ENCODE results near the gene CHST11.

Gene CHST11

GRCh38 chr12:104529130-104529874, 72.6 kb downstream of the CHST11 start:
- H3K27me3 ChIP-seq (ENCODE audit: control insufficient read depth, insufficient read depth, low read length): no peaks in the 10 kb centered on the region
- no peaks in the 10 kb centered on the region for H3K9me3 ChIP-seq (ENCODE audit: control insufficient read depth, low read length)
- no peak overlapping the region for H3K4me3 ChIP-seq (ENCODE audit: low read length)
- peaks cover 1% of the 10 kb centered on the region for H3K4me1 ChIP-seq (ENCODE audit: control insufficient read depth, insufficient read depth, low read length)
- no peak overlapping the region for H3K9ac ChIP-seq (ENCODE audit: low read length)
- no peaks in the 10 kb centered on the region for H3K36me3 ChIP-seq (ENCODE audit: control insufficient read depth, insufficient read depth, low read length)

DNA sequence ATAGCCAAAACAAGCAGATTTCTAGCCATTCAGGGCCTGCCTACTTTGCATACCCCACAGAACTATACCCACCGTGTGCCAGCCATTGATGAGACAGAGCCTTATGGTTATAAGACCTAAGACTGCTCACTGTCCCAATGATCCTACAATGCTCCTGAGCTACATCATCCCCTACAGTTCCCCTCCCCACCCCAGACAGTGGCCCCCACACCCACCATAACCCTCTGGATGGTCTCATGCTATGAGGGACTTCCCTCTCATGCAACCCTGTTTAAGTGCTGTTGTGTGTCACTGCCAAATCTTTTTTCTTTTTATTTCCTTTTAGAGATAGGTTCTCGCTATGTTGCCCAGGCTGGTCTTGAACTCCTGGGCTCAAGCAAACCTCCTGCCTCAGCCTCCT, 75.9 kb downstream of the CHST11 start:
- H3K36me3 ChIP-seq (ENCODE audit: control insufficient read depth, insufficient read depth, low read length): no peaks in the 10 kb centered on the region
- H3K4me1 ChIP-seq (ENCODE audit: control insufficient read depth, insufficient read depth, low read length): no peaks in the 10 kb centered on the region
- no peak overlapping the region for H3K9ac ChIP-seq (ENCODE audit: low read length)
- H3K4me3 ChIP-seq (ENCODE audit: low read length): no peak overlapping the region
- H3K9me3 ChIP-seq (ENCODE audit: control insufficient read depth, low read length): no peaks in the 10 kb centered on the region
- no peaks in the 10 kb centered on the region for H3K27me3 ChIP-seq (ENCODE audit: control insufficient read depth, insufficient read depth, low read length)

DNA sequence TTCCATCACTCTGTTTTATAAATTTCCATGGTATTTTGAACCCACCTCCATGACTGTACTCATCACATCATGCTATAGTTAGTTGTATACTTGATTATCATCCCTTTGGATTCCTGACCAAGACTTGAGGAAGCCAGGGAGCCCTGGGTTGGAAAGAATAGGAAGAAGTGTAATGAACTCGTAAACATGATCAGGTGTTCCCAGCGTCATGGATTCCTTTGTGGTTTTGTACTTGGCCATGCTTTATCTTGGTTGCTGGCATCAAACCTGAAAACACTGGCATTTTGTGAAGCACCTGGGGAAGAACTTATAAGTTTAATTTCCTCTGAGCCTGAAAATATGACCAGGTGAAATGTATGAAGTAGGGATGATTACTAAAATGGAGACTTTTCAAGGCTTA, 76.4 kb downstream of the CHST11 start:
- Histone ChIP-seq H3K27me3 (ENCODE audit: control insufficient read depth, insufficient read depth, low read length) (no peaks in the 10 kb centered on the region), H3K4me1 (ENCODE audit: control insufficient read depth, insufficient read depth, low read length) (no peaks in the 10 kb centered on the region), H3K36me3 (ENCODE audit: control insufficient read depth, insufficient read depth, low read length) (no peaks in the 10 kb centered on the region), H3K9me3 (ENCODE audit: control insufficient read depth, low read length) (no peaks in the 10 kb centered on the region), H3K9ac (ENCODE audit: low read length) (no peak overlapping the region), H3K4me3 (ENCODE audit: low read length) (no peak overlapping the region)

GRCh38 chr12:104534162-104534856, 77.6 kb downstream of the CHST11 start:
- Histone ChIP-seq H3K9ac (ENCODE audit: low read length) (no peak overlapping the region), H3K36me3 (ENCODE audit: control insufficient read depth, insufficient read depth, low read length) (no peaks in the 10 kb centered on the region), H3K4me3 (ENCODE audit: low read length) (no peak overlapping the region), H3K27me3 (ENCODE audit: control insufficient read depth, insufficient read depth, low read length) (no peaks in the 10 kb centered on the region), H3K4me1 (ENCODE audit: control insufficient read depth, insufficient read depth, low read length) (no peaks in the 10 kb centered on the region), H3K9me3 (ENCODE audit: control insufficient read depth, low read length) (no peaks in the 10 kb centered on the region)

DNA sequence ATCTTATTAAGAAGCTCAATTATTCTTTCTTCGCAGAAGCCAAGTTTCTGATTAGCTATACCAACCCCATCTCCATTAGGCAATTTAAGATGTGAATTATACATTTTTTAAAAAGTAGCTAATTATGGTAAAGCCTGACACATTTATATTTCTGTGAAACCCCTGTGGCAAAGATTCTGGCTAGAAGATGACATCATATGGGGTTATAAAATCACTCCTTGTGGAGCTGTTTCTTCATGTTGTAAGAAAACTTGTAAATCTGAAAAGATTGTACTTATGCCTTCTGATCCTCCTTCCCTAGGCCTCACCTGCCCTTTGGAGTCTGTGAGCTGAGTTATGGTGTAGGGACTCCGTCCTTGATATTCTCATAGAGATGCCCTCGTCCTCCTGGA, 78.1 kb downstream of the CHST11 start:
- no peaks in the 10 kb centered on the region for H3K27me3 ChIP-seq (ENCODE audit: control insufficient read depth, insufficient read depth, low read length)
- H3K36me3 ChIP-seq (ENCODE audit: control insufficient read depth, insufficient read depth, low read length): no peaks in the 10 kb centered on the region
- no peaks in the 10 kb centered on the region for H3K4me1 ChIP-seq (ENCODE audit: control insufficient read depth, insufficient read depth, low read length)
- H3K9me3 ChIP-seq (ENCODE audit: control insufficient read depth, low read length): no peaks in the 10 kb centered on the region
- no peak overlapping the region for H3K4me3 ChIP-seq (ENCODE audit: low read length)
- H3K9ac ChIP-seq (ENCODE audit: low read length): no peak overlapping the region

DNA sequence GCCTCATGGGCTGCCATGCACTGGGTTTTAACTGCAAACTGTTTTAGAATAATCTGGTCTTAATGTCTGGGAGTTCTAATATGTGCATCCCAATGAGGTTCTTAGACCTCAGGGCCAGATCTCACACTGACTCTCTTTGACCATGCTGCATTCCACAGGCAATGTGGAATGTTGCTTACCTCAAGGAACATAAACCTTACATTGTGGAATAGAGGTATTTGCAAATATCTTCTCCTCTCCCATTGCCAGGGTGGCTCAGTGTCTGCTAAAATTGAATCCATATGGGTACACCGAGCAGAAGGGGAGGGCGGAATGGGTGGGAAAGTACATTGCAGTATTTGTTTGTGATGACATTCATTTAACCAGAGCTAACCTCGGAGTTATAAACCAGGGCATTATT, 78.6 kb downstream of the CHST11 start:
- no peak overlapping the region for H3K4me3 ChIP-seq (ENCODE audit: low read length)
- H3K9ac ChIP-seq (ENCODE audit: low read length): no peak overlapping the region
- no peaks in the 10 kb centered on the region for H3K9me3 ChIP-seq (ENCODE audit: control insufficient read depth, low read length)
- no peaks in the 10 kb centered on the region for H3K4me1 ChIP-seq (ENCODE audit: control insufficient read depth, insufficient read depth, low read length)
- no peaks in the 10 kb centered on the region for H3K36me3 ChIP-seq (ENCODE audit: control insufficient read depth, insufficient read depth, low read length)
- no peaks in the 10 kb centered on the region for H3K27me3 ChIP-seq (ENCODE audit: control insufficient read depth, insufficient read depth, low read length)

- no peaks in the 10 kb centered on the region for H3K36me3 ChIP-seq (ENCODE audit: control insufficient read depth, insufficient read depth, low read length)
- H3K27me3 ChIP-seq (ENCODE audit: control insufficient read depth, insufficient read depth, low read length): no peaks in the 10 kb centered on the region
- H3K4me1 ChIP-seq (ENCODE audit: control insufficient read depth, insufficient read depth, low read length): no peaks in the 10 kb centered on the region
- no peaks in the 10 kb centered on the region for H3K9me3 ChIP-seq (ENCODE audit: control insufficient read depth, low read length)
- H3K4me3 ChIP-seq (ENCODE audit: low read length): no peak overlapping the region
- no peak overlapping the region for H3K9ac ChIP-seq (ENCODE audit: low read length)
Observed at GRCh38 chr12:104536841-104537240, 80.1 kb downstream of the CHST11 start.

GRCh38 chr12:104538056-104538455, 81.3 kb downstream of the CHST11 start:
- Histone ChIP-seq H3K27me3 (ENCODE audit: control insufficient read depth, insufficient read depth, low read length) (no peaks in the 10 kb centered on the region), H3K4me1 (ENCODE audit: control insufficient read depth, insufficient read depth, low read length) (no peaks in the 10 kb centered on the region), H3K9me3 (ENCODE audit: control insufficient read depth, low read length) (no peaks in the 10 kb centered on the region), H3K4me3 (ENCODE audit: low read length) (no peak overlapping the region), H3K36me3 (ENCODE audit: control insufficient read depth, insufficient read depth, low read length) (no peaks in the 10 kb centered on the region), H3K9ac (ENCODE audit: low read length) (no peak overlapping the region)

DNA sequence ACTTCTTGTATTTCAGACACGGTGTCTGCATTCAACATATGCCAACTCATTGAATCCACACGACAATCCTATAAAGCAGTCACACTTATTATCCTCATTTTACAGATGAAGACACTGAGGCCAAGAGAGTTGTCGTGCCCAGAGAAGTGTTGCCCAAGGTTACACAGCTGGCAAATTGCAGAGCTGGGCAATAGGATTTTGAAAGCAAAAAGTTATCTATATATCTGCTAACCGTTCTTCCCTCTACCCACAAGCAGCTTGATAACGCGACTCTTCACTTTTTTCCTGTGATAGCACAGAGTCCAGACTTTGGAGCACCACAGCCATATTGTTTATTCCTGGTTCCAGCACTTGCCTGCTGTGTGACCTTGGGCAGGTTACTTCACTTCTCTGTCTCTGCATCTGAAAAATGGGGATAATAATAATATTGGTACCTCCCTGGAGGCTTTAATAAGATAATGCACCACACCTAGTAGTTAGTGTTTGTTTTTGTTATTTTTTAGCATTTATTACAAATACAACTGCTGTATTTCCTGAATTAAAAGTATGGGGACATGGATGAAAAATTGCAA, 82.2 kb downstream of the CHST11 start:
- Histone ChIP-seq H3K4me3 (ENCODE audit: low read length) (no peak overlapping the region), H3K36me3 (ENCODE audit: control insufficient read depth, insufficient read depth, low read length) (no peaks in the 10 kb centered on the region), H3K27me3 (ENCODE audit: control insufficient read depth, insufficient read depth, low read length) (no peaks in the 10 kb centered on the region), H3K9ac (ENCODE audit: low read length) (no peak overlapping the region), H3K4me1 (ENCODE audit: control insufficient read depth, insufficient read depth, low read length) (no peaks in the 10 kb centered on the region), H3K9me3 (ENCODE audit: control insufficient read depth, low read length) (no peaks in the 10 kb centered on the region)

DNA sequence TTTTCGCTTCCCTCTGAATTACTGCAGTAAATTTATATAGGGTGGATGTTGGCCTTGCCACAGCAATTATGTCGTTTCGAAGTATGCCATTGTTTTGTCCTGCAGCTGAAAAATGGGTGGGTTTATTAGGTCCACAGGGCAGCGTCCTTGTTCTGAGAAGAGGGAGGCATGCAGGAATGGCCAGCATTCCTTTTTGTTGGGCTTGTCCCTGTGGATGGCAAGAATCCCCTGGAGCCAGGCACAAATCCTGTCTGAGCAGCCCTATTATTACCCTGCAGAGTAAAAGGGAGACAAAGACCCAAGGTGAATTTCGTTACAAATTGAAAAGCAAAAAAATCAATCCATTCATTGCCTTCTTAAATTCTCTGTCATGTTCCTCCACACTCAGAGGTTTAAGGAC, 88.1 kb downstream of the CHST11 start:
- no peak overlapping the region for H3K9ac ChIP-seq (ENCODE audit: low read length)
- H3K9me3 ChIP-seq (ENCODE audit: control insufficient read depth, low read length): no peaks in the 10 kb centered on the region
- H3K4me1 ChIP-seq (ENCODE audit: control insufficient read depth, insufficient read depth, low read length): no peaks in the 10 kb centered on the region
- no peaks in the 10 kb centered on the region for H3K36me3 ChIP-seq (ENCODE audit: control insufficient read depth, insufficient read depth, low read length)
- H3K27me3 ChIP-seq (ENCODE audit: control insufficient read depth, insufficient read depth, low read length): no peaks in the 10 kb centered on the region
- no peak overlapping the region for H3K4me3 ChIP-seq (ENCODE audit: low read length)

GRCh38 chr12:104546575-104546974, 89.8 kb downstream of the CHST11 start:
- H3K27me3 ChIP-seq (ENCODE audit: control insufficient read depth, insufficient read depth, low read length): no peaks in the 10 kb centered on the region
- no peak overlapping the region for H3K9ac ChIP-seq (ENCODE audit: low read length)
- no peak overlapping the region for H3K4me3 ChIP-seq (ENCODE audit: low read length)
- H3K9me3 ChIP-seq (ENCODE audit: control insufficient read depth, low read length): no peaks in the 10 kb centered on the region
- H3K36me3 ChIP-seq (ENCODE audit: control insufficient read depth, insufficient read depth, low read length): no peaks in the 10 kb centered on the region
- no peaks in the 10 kb centered on the region for H3K4me1 ChIP-seq (ENCODE audit: control insufficient read depth, insufficient read depth, low read length)

DNA sequence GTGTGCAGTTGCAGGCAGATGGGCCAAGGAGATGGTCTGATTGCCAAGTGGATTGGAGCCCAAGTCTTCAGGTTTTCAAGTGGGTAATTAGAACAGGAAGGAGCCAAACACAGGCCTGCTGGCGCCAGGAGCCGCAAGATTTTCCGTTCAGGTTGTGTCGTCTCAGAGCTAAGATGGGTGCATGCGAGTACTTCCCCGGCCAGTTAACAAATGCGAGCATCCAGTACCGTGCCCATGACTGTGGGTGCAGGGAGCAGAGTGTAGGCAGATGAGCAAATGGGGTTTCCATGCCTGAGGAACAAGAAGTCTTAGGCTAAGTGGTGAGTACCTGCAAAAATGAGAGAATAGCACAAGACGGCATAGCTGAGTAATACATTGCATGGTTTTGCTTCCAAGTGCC, 90.5 kb downstream of the CHST11 start:
- Histone ChIP-seq H3K9me3 (ENCODE audit: control insufficient read depth, low read length) (no peaks in the 10 kb centered on the region), H3K27me3 (ENCODE audit: control insufficient read depth, insufficient read depth, low read length) (no peaks in the 10 kb centered on the region), H3K9ac (ENCODE audit: low read length) (no peak overlapping the region), H3K36me3 (ENCODE audit: control insufficient read depth, insufficient read depth, low read length) (no peaks in the 10 kb centered on the region), H3K4me3 (ENCODE audit: low read length) (no peak overlapping the region), H3K4me1 (ENCODE audit: control insufficient read depth, insufficient read depth, low read length) (no peaks in the 10 kb centered on the region)
